GM19023 (cell line): ENCODE results near the gene ASB18.

Experiments used
- ATAC-seq: cut with Tn5 transposase; IDR thresholded peaks from one replicate; pipeline ENCODE4 v1.9.1; 2021; ENCODE audit warnings: mild to moderate bottlenecking, moderate library complexity; ENCODE audit not compliant: unreplicated experiment

Gene ASB18

GRCh38 chr2:236164925-236165841 is 99.0 kb downstream of the ASB18 start:
- no peak for ATAC-seq

- no peak for ATAC-seq
Observed at GRCh38 chr2:236164201-236164924, 99.8 kb downstream of the ASB18 start.

- ATAC-seq: no peak
Observed at GRCh38 chr2:236163471-236164200, 100.6 kb downstream of the ASB18 start.

- ATAC-seq: no peak
Observed at GRCh38 chr2:236162882-236163470, 101.2 kb downstream of the ASB18 start.

GRCh38 chr2:236162031-236162845 is 102.0 kb downstream of the ASB18 start:
- ATAC-seq: no peak

GRCh38 chr2:236161531-236161930 is 102.7 kb downstream of the ASB18 start:
- ATAC-seq: no peak

- ATAC-seq: no peak
Observed at GRCh38 chr2:236161082-236161462, 103.1 kb downstream of the ASB18 start.

- ATAC-seq: no peak
Observed at GRCh38 chr2:236160366-236161081, 103.7 kb downstream of the ASB18 start.

- no peak for ATAC-seq
Observed at GRCh38 chr2:236159778-236160170, 104.4 kb downstream of the ASB18 start.

GRCh38 chr2:236158969-236159777 is 105.0 kb downstream of the ASB18 start:
- no peak for ATAC-seq

GRCh38 chr2:236157815-236158498 is 106.2 kb downstream of the ASB18 start:
- no peak for ATAC-seq

- no peak for ATAC-seq
Observed at GRCh38 chr2:236157366-236157765, 106.8 kb downstream of the ASB18 start.

- ATAC-seq: no peak
Observed at GRCh38 chr2:236156860-236157194, 107.4 kb downstream of the ASB18 start.

GRCh38 chr2:236156095-236156859 is 107.9 kb downstream of the ASB18 start:
- no peak for ATAC-seq

GRCh38 chr2:236155406-236155805 is 108.8 kb downstream of the ASB18 start:
- ATAC-seq: no peak

- no peak for ATAC-seq
Observed at GRCh38 chr2:236146436-236146835, 117.8 kb downstream of the ASB18 start.

- ATAC-seq: no peak
Observed at GRCh38 chr2:236143811-236144210, 120.4 kb downstream of the ASB18 start.
